Measurements from ENCODE around the gene COLQ.

- TF ChIP-seq, protein P1, sequence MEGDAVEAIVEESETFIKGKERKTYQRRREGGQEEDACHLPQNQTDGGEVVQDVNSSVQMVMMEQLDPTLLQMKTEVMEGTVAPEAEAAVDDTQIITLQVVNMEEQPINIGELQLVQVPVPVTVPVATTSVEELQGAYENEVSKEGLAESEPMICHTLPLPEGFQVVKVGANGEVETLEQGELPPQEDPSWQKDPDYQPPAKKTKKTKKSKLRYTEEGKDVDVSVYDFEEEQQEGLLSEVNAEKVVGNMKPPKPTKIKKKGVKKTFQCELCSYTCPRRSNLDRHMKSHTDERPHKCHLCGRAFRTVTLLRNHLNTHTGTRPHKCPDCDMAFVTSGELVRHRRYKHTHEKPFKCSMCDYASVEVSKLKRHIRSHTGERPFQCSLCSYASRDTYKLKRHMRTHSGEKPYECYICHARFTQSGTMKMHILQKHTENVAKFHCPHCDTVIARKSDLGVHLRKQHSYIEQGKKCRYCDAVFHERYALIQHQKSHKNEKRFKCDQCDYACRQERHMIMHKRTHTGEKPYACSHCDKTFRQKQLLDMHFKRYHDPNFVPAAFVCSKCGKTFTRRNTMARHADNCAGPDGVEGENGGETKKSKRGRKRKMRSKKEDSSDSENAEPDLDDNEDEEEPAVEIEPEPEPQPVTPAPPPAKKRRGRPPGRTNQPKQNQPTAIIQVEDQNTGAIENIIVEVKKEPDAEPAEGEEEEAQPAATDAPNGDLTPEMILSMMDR (IDR thresholded peaks at IDR 0.05): no peak
- no peak for TF ChIP-seq POLR2A (IDR thresholded peaks at IDR 0.05)
These were observed 82.0 kb downstream of the COLQ start for GRCh38 chr3:15439476-15439875.

Data from tibial nerve (tissue), 3 donors.